ENCODE measurements around the gene MXRA5.

DNA sequence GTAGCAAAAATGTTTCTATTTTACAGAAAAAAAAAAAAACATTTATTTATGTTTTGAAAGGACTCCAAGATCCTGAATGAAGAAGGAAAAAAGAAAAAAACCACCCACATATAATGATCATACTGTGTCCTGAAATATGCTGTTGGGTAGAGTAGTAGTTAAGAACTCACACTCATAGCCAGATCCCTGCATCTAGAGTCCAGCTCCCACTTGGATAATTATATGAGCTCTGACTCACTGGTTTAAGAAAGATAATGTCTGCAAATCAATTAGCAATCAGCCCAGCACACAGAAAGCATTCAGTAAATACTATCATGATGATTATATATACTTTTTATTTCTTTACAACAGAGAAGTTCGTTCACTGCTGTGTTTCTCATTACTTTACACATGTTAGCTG, 46.7 kb upstream of the MXRA5 start:
- TF ChIP-seq NAIF1 (CRISPR knock-in tag; IDR thresholded peaks at IDR 0.05; ENCODE audit: borderline replicate concordance) (no peak), RBM39 (IDR thresholded peaks at IDR 0.05; ENCODE audit: low read depth, low read length, poor library complexity, severe bottlenecking) (no peak), ZNF530 (CRISPR knock-in tag; IDR thresholded peaks at IDR 0.05; ENCODE audit: low read depth) (no peak), EZH2 (conservative IDR thresholded peaks at IDR 0.05; ENCODE audit: low read depth, low read length) (no peak), ZNF567 (CRISPR knock-in tag; IDR thresholded peaks at IDR 0.05; ENCODE audit: borderline replicate concordance) (no peak), CBX1 (IDR thresholded peaks at IDR 0.05; ENCODE audit: low read depth) (no peak)
- TF ChIP-seq, protein P1, sequence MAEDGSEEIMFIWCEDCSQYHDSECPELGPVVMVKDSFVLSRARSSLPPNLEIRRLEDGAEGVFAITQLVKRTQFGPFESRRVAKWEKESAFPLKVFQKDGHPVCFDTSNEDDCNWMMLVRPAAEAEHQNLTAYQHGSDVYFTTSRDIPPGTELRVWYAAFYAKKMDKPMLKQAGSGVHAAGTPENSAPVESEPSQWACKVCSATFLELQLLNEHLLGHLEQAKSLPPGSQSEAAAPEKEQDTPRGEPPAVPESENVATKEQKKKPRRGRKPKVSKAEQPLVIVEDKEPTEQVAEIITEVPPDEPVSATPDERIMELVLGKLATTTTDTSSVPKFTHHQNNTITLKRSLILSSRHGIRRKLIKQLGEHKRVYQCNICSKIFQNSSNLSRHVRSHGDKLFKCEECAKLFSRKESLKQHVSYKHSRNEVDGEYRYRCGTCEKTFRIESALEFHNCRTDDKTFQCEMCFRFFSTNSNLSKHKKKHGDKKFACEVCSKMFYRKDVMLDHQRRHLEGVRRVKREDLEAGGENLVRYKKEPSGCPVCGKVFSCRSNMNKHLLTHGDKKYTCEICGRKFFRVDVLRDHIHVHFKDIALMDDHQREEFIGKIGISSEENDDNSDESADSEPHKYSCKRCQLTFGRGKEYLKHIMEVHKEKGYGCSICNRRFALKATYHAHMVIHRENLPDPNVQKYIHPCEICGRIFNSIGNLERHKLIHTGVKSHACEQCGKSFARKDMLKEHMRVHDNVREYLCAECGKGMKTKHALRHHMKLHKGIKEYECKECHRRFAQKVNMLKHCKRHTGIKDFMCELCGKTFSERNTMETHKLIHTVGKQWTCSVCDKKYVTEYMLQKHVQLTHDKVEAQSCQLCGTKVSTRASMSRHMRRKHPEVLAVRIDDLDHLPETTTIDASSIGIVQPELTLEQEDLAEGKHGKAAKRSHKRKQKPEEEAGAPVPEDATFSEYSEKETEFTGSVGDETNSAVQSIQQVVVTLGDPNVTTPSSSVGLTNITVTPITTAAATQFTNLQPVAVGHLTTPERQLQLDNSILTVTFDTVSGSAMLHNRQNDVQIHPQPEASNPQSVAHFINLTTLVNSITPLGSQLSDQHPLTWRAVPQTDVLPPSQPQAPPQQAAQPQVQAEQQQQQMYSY (CRISPR knock-in tag; IDR thresholded peaks at IDR 0.05) = no peak
- TF ChIP-seq, protein P2, sequence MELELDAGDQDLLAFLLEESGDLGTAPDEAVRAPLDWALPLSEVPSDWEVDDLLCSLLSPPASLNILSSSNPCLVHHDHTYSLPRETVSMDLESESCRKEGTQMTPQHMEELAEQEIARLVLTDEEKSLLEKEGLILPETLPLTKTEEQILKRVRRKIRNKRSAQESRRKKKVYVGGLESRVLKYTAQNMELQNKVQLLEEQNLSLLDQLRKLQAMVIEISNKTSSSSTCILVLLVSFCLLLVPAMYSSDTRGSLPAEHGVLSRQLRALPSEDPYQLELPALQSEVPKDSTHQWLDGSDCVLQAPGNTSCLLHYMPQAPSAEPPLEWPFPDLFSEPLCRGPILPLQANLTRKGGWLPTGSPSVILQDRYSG (CRISPR knock-in tag; IDR thresholded peaks at IDR 0.05) = no peak
